GM18867 (cell line): Measurements from ENCODE around the gene LMBR1.
"Not testable (repeated sequence)": the region's sequence is repeated elsewhere in the genome, so short reads cannot be mapped to it uniquely, and the experiment has no call there.

Source experiments
- ATAC-seq: cut with Tn5 transposase; IDR thresholded peaks from one replicate; pipeline ENCODE4 v1.9.1; 2021; ENCODE audit warnings: mild to moderate bottlenecking, moderate library complexity; ENCODE audit not compliant: unreplicated experiment

LMBR1 gene

DNA sequence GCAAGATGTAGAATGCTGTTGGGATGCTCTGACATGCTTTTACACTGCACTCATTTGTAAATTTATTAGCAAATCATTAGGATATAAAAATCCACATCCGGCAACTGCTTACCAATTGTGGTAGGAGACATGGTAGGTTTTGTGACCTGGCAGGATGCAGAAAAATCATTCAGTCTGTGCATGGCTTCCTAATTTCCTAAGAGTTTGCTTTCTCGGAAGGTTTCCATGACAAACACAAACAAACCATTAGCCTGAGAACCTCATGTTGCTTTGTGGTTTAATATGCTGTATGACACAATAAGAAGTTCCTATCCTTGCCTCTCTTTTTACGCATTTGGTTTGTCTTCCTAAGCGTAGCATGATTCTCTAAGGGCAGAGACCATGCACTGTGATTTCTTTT, 14.7 kb upstream of the LMBR1 start:
- no peak for ATAC-seq

- no peak for ATAC-seq
These were observed 13.2 kb upstream of the LMBR1 start for GRCh38 chr7:156906200-156906649.

GRCh38 chr7:156903232-156903909, 10.4 kb upstream of the LMBR1 start:
- no peak for ATAC-seq

DNA sequence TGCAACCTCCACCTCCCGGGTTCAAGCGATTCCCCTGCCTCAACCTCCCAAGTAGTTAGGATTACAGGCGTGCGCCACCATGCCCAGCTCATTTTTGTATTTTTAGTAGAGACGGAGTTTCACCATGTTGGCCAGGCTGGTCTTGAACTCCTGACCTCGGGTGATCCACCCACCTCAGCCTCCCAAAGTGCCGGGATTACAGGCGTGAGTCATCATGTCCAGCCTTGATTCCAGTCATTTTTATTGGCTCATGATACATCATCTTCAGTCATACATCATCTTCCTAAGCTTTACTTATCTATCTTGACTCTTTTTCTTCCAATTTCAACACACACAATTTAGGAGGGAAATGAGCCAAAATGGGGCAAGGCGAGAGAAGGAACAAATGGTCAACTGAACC, 7.1 kb upstream of the LMBR1 start:
- ATAC-seq = not testable (repeated sequence)

DNA sequence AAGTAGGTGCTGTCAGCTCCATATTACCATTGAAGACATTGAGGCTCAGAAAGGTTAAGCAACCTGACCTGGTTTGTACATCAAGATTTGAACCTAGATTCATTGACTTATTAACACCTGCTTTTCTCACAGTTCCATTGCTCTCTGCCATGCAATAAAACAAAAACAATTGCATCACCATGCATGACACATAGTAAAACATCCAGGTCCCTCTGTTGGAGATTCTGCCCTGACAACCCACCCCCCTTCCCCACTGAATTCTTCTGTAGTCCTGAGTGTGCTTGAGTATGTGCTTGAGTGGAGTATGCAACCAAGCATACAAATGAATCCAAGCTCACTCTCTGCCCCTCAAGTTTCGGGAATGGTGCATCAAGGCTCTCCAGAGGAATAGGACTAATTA, 6.0 kb upstream of the LMBR1 start:
- no peak for ATAC-seq

GRCh38 chr7:156897673-156898072, 4.7 kb upstream of the LMBR1 start:
- ATAC-seq = no peak

GRCh38 chr7:156896388-156897022, 3.5 kb upstream of the LMBR1 start:
- no peak for ATAC-seq

GRCh38 chr7:156895024-156895780, 2.2 kb upstream of the LMBR1 start:
- ATAC-seq = no peak

DNA sequence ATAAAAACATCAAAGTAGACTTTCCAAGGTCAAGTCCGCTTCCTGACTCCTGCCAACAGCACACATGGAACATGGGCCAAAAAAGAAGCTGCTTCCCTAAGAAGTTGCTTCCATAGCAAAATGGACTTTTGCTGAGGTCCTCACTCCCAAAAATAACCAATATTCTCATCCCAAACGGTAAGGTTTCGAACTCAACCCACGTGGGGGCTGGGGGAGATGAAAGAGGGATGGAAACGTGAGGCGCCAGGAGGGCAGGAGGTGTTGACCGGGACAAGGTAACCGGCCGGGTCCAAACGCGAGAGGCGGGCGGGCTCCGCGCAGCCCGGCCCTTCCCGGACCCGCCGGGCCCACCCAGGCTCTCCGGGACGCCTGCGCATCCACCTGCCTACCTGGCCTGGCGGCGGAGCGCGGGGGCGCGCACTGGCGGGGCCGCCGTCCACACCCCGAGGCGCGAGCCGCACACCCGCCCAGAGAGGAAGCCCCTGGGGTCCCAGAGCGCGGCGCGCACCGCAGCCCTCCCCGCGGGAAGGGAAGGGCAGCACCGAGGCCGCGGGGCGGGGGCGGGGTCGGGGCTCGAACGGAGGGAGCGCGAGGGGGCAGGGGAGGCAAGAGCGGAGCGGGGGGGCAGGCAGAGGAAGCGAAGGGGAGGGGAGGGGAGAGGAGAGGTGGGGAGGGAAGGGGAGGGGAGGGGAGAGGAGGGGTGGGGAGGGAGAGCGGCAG, 742 bp downstream of the LMBR1 start:
- ATAC-seq = peak; percentile 30

- ATAC-seq = no peak
These were observed 3.2 kb downstream of the LMBR1 start for GRCh38 chr7:156889746-156890145.

DNA sequence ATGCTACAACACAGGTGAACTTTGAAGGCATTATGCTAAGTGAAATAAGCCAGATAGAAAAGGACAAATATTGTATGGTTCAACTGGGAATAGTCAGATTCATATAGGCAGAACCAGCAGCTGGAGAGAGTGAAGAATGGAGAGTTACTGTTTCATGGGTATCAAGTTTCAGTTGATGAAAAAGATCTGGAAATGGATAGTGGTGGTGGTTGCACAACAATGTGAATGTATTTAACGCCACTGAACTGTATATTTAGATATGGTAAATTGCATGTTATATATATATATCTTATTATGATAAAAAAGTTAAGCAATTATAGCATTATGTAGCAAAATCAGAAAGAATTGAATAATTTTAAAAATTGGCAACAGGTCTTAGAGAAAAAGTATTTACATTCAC, 3.9 kb downstream of the LMBR1 start:
- ATAC-seq = no peak

DNA sequence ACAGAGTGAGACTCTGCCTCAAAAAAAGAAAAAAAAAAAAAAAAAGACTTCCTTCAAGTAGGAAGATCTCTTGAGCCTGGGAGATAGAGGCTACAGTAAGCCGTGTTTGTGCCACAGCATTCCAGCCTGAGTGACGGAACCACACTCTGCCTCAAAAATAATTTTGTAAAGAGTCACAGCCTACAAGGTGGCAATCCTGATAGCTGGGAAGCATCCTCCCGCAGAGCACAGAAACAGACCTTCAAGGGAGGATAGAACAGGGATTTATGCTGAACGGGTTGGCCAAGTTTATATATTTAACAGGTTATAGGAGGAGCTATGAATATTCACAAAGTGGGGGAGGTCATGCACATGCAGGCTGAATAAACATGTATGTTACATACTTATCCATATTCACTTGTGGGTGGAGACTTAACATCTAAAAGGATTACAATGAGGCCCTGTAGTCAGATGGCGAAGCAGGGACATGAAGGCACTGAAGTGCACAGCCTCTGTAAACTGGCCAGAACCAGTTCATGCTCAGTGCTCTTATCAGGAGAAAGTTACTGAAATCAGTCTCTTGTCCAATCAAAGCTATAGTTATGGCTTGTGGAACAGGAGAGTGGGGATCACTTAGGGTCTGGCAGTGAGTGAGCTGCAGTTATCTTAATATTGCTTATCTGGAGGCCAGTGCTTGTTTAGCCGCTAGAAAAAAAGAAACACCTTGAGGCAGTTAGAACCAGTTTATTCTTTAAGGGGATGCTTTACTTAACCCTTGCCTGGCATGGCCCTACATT, 6.8 kb downstream of the LMBR1 start:
- no peak for ATAC-seq

- ATAC-seq = no peak
These were observed 11.3 kb downstream of the LMBR1 start for GRCh38 chr7:156881679-156882078.

GRCh38 chr7:156875766-156876165, 17.2 kb downstream of the LMBR1 start:
- no peak for ATAC-seq

DNA sequence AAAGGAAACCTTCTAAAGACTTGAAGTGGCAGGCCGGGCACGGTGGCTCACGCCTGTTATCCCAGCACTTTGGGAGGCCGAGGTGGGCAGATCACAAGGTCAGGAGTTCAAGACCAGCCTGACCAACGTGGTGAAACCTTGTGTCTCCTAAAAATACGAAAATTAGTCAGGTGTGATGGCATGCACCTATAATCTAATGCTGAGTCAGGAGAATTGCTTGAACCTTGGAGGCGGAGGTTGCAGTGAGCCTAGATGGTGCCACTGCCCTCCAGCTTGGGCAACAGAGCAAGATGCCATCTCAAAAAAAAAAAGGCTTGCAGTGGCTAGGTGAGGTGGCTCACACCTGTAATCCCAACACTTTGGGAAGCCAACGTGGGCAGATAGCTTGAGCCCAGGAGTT, 24.6 kb downstream of the LMBR1 start:
- ATAC-seq = not testable (repeated sequence)

DNA sequence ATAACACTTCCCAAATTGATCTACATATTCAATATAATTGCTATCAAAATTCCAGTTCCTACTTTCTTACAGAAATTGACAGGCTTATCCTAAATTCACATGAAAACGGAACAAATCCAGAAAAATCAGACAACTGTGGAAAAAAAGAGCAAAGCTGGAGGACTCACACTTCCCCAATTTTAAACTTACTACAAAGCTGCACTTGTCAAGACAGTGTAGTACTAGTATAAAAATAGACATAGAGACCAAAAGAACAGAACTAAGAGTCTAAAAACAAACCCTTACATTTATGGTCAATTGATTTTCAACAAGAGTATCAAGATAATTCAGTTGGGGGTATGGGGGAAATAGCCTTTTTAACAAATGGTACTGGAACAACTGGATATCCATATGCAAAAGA, 27.5 kb downstream of the LMBR1 start:
- ATAC-seq = no peak

- not testable (repeated sequence) for ATAC-seq
These were observed 31.0 kb downstream of the LMBR1 start for GRCh38 chr7:156862022-156862421.

- no peak for ATAC-seq
These were observed 31.8 kb downstream of the LMBR1 start for GRCh38 chr7:156861212-156861611.

GRCh38 chr7:156860099-156860498, 32.9 kb downstream of the LMBR1 start:
- not testable (repeated sequence) for ATAC-seq

DNA sequence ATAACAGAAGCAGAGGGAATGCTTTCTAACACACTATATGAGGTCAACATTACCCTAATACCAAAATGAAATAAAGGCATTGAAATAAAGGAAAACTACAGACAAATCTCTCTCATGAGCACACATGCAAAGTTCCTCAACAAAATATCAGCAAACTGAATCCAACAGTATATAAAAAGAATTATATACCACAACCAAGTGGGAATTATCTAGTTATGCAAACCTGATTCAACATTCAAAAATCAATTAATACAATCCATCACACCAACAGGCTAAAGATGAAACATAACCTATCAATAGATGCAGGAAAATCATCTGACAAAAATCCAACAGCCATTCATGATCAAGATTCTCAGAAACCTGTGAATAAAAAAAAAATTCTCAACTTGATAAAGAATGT, 34.5 kb downstream of the LMBR1 start:
- ATAC-seq = no peak

DNA sequence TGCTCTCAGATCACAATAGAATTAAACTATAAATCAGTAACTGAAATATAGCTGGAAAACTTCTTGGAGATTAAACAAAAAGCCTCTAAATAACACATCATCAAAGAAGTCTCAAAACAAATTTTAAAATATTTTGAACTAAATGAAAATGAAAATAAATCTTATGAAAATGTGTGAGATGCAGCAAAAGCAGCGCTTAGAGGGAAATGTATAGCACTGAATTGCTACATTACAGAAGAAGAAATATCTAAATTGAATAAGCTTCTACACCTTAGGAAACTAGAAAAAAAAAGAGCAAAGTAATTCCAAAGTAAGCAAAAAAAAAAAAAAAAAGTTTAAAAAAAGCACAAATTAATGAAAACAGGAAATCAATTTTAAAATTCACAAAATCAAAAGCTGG, 35.2 kb downstream of the LMBR1 start:
- no peak for ATAC-seq
